Occipital lobe (tissue), 2 donors: ENCODE measurements around the gene SLC25A29. TPM values are rescaled to one million over a fixed set of nuclear protein-coding genes. Genes with fewer than 3 reads are reported as not detected.

Experiments used
- DNase-seq: peaks from one replicate; lab custom pipeline; 2025; lab: John Stamatoyannopoulos, UW
- total RNA-seq: library from RNA; depleted of rRNA; stranded (reverse); fragments of >200 nt; gene quantifications from one replicate; pipeline ENCODE4 v1.2.3, GENCODE V29; 2014

The SLC25A29 gene
- total RNA-seq, 1 donor from 2014 or later = 41.8 TPM

GRCh38 chr14:100282766-100283419 is 23.4 kb downstream of the SLC25A29 start:
- no peak for DNase-seq

GRCh38 chr14:100282083-100282350 is 24.2 kb downstream of the SLC25A29 start:
- no peak for DNase-seq

DNA sequence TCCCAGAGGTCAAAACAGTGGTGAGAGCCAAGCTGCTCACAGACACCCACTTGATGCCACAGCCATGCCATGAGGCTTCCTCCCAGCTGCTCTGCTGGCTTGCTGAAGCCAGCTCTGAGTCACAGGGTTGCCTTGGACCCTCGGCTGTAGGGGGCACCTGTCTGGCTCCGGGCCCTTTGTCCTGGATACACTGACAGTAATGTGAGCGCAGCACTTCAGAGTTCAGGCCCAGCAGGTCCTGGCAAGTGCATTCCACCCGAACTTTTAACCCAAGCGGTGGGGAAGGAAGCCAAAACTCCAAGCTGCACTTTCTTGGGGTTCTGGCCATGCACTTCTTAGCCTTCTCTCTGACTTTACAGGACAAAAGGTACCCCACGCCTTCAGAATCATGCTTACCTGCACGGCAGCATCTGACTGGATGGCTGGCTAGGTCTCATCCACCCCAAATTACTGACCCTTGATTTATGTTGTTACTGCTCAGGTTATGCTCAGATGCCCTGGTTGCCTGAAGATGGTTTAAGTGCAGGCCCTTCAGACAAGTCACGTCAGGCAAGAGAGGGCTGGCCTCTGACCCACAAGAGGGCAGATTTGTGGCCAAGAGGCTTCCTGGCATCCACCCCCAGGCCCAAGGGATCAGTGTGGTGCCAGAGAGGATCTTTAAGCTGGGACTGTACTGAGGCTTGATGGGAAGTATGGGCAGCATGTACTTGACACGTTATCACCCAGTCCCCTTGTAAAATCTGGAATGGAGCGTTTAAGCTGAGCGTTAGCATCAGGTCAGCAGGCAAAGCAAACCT is 24.8 kb downstream of the SLC25A29 start:
- DNase-seq = no peak

GRCh38 chr14:100279563-100279962 is 26.7 kb downstream of the SLC25A29 start:
- no peak for DNase-seq

DNA sequence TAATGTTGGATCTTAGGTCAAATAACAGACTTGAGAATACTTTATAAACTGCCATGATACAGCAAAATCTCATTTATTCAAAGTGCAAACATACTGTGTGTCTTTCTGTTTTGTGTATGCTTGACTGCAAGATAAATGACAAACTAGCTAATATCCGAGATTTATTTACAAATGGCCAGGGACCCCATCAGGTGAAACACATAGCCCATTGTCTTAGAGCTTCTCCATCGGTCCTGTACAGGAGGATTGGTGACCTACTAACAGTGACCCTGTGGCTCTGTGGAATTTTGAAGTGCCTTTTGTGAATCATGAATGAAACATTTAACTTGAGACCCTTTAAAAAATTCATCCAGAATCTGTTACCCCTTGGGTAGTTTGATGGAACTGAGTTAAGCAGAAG is 27.1 kb downstream of the SLC25A29 start:
- no peak for DNase-seq

GRCh38 chr14:100278702-100279101 is 27.5 kb downstream of the SLC25A29 start:
- DNase-seq = no peak

- no peak for DNase-seq
Observed at GRCh38 chr14:100275214-100275613, 31.0 kb downstream of the SLC25A29 start.

DNA sequence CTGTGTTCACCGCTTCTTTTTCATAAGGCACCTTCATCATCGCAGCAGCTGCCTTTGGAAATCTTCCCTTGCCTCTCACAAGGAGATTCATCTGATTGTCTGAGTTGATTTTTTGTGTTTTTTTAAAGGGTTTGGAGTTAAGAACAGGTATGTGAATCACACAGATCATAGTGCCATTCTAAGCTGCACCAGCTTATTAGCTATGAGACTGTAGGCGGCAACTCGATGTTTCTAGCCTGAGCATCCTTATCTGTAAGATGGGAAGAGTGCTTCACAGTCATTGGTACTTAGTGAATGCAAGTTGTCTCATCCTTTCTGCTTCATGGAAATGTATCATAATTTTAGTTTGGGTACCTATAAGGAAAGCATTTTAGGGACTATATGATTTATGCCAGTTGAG is 32.0 kb downstream of the SLC25A29 start:
- DNase-seq = no peak

DNA sequence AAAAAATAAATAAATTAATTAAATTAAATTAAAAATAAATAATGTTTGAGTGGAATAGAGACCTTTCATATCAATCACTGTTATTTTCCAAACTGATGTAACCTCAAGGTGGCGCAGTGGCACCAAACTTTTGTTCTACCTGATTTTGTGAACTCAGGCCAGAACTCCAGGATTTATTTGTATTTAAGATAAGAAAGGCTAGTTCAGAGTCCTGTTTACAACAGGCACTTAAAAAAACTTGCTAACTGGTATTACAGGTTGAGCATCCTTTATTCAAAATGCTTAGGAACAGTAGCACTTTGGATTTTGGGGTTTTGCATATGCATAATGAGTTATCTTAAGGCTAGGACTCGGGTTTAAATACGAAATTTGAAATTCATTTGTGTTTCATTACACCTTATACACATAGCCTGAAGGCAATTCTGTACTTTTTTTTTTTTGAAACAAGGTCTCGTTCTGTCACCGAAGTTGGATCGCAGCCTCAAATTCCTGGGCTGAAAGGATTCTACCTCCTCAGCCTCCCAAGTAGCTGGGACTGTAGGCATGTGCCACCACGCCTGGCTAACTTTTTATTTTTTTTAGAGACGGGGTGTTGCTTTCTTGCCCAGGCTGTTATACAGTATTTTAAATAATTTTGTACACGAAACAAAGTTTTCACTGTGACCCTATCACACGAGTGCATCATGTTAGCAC is 34.9 kb downstream of the SLC25A29 start:
- DNase-seq = no peak

DNA sequence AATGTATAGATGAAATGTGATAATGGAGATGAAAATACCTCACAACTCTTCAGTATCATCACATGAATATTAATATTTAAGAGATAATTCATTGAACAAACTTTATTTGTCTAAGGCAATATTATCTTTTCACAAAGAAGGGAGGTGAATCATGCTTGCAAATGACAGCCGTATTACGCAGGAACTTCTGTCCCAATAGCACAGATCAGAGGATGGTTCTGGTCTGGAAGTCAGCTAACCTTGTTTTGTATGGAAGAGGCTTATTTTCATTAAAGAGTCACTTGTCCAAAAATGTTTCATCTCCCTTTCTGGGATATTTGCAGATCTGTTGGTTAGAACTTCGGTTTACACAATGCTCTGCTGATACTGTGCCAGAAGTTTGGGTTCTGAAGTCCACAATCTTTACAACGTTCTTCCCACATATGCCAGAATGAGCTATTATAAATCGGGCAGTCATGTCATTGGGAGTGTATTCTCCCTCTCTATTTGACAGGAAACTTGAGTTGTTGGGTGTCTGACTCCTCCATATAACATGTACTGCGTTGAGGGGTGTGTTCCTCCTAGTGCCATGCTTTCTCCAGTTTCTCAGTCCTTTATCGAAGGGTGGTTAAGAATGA is 37.5 kb downstream of the SLC25A29 start:
- no peak for DNase-seq

GRCh38 chr14:100267990-100268389 is 38.3 kb downstream of the SLC25A29 start:
- no peak for DNase-seq

- no peak for DNase-seq
Observed at GRCh38 chr14:100263141-100263540, 43.1 kb downstream of the SLC25A29 start.

DNA sequence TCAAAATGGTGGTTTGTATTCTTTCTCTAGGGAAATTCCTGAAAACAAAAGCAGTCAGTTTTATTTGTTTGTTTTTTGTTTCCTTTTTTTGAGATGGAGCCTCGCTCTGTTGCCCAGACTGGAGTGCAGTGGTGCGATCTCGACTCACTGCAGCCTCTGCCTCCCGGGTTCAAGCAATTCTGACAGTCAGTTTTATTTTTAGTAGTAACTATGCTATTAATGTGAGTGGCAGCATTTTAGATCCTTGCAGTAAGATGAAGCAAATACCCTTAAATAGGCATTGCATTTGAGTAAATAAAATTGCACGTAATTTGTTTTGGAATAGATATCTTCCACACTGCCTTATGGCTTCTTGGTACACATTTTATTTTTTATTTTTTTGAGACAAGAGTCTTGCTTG is 43.7 kb downstream of the SLC25A29 start:
- DNase-seq = no peak

DNA sequence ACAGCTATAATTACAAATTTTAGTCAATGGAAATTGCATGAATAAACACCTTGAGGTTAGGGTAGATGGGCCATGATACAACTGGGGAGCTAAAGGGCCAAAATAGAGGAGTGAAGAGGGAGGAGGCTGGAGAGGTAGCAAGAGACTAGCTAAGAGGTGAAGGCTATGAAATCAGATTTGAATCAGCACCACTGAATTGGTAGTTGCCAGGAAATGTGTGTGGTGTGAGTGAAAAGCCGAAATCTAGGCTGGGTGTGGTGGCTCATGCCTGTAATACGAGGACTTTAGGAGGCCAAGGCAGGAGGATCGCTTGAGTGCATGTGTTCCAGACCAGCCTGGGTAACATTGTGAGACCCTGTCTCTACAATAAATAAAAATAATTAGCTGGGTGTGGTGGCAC is 44.6 kb downstream of the SLC25A29 start:
- no peak for DNase-seq

DNA sequence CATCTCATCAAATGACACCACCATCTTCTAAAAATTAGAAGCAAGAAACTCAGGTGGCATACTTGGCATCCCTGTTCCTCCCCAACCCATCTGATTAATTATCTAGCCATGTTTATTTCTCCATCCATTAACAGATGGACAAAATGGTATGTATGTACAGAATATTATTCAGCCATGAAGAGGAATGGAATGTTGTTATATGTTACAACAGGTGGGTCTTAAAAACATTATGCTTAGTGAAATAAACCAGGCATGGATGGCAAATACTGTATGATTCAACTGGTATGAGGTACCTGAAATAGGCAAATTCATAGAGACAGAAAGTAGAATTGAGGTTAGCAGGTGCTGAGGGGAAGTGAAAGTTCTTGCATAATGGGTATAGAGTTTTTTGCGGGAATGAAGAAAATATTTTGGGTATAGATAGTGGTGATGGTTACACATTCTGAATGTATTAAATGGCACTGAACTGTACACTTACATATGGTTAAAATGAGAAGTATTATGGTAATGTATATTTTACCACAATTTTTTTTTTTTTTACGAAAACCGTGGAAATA is 49.8 kb downstream of the SLC25A29 start:
- no peak for DNase-seq

- no peak for DNase-seq
Observed at GRCh38 chr14:100252684-100253083, 53.6 kb downstream of the SLC25A29 start.

GRCh38 chr14:100250732-100251465 is 55.3 kb downstream of the SLC25A29 start:
- no peak for DNase-seq

GRCh38 chr14:100246809-100247428 is 59.3 kb downstream of the SLC25A29 start:
- DNase-seq = no peak

DNA sequence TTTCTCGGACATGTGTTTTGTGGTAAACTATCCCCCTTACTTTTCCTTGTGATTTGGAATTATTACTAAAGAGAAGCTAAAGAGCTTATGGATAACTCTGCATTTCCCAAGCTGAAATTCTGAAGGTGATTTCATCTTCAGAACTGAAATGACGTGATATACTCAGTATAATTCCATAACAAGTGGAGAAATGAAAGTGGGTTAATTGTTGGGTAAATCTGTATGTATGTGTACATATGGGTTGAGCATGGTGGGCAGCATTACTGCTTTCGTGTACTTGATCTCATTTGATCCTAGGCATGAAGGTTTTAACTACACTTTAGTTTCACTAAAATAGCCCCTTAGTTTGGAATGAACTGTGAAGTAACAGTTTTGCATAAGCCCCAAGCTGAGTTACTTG is 63.2 kb downstream of the SLC25A29 start:
- no peak for DNase-seq

DNA sequence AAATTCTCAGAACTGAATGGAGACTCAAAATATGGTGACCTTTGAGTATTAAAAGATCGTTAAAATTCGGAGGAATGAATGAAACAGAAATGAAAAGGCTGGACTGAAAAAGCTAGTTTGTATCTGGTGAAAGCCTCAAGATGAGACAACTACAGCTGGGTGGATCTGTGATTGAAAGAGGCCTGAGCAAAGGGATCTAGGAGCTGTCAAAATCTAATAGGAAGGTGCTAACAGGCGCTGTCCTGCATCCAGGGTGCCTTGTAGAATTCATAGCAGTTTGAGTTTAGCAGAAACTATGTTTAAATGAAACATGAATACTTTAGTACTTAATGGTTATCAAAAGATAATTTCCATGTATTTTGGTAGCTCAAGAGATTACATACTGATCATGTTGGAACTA is 65.0 kb downstream of the SLC25A29 start:
- no peak for DNase-seq
